GM10266 (cell line): ENCODE measurements around the gene HDAC7.

Experiments used
- DNase-seq: peaks from one replicate; pipeline ENCODE4 v3.0.0; 2012; ENCODE audit errors: extremely low spot score
- TF ChIP-seq, protein P1 (sequence below): IDR thresholded peaks from 2 replicates; pipeline ENCODE4 v1.5.1; 2012; ENCODE audit warnings: mild to moderate bottlenecking, low read depth; ENCODE audit not compliant: control insufficient read depth, insufficient read depth; ENCODE audit errors: missing control alignments

The HDAC7 gene

DNA sequence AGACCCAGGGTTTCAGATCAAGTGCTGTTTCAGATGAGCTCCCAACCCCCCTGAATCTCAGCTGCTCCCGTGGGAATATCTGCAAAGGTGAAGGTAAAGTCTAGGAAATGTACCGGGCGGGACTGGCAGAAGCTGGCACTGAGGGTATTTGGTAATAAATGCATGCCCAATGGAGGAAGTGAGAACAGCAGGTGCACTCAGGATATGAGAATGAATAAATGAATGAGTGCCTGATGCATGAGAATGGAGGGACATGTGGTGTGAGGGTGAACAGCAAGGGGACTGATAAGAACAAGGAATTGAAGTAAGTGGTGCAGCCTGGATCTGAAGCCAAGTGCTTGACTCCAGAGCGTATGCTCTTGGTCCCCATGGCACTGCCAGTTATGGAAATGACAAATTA is 72.6 kb downstream of the HDAC7 start:
- DNase-seq: no peak
- TF ChIP-seq, protein P1, sequence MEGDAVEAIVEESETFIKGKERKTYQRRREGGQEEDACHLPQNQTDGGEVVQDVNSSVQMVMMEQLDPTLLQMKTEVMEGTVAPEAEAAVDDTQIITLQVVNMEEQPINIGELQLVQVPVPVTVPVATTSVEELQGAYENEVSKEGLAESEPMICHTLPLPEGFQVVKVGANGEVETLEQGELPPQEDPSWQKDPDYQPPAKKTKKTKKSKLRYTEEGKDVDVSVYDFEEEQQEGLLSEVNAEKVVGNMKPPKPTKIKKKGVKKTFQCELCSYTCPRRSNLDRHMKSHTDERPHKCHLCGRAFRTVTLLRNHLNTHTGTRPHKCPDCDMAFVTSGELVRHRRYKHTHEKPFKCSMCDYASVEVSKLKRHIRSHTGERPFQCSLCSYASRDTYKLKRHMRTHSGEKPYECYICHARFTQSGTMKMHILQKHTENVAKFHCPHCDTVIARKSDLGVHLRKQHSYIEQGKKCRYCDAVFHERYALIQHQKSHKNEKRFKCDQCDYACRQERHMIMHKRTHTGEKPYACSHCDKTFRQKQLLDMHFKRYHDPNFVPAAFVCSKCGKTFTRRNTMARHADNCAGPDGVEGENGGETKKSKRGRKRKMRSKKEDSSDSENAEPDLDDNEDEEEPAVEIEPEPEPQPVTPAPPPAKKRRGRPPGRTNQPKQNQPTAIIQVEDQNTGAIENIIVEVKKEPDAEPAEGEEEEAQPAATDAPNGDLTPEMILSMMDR: no peak

DNA sequence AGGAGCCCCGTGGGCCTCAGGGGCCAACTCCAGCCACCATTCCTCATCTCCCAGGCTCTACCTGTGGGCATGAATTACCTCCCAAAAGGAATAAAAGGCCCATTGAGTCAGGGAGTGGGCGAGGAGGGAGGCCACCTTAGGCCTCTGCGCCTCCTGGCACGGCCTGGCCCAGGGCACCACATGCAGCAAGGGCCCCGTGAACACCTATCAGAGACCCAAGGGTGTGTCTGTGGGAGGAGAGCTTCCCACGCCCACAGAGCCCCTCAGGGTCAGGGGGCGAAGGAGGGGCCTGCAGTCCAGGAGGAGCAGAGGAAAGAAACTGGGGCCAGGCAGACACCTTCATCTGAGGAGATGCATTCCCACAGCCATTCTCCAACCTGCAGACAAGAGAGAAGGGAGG is 73.2 kb downstream of the HDAC7 start:
- TF ChIP-seq, protein P1: no peak
- DNase-seq: no peak

DNA sequence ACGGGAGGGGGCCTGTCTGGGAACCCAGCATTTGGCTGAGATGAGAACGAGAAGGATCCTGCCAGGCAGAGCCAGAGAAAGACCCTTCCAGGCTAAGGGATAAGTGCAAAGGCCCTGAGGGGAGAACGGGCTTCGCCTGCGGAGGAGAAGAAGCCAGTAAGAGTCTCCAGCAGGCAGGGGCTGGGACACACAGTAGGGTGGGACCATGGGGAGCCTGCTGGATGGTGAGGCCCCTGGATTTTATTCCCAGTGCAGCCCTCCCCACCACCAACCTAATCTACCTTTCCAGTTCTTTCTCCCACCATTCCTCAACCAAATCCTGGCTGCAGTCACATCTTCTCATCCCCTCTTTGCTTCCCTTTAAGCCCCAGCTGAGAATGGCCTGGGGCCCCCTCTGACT is 73.6 kb downstream of the HDAC7 start:
- TF ChIP-seq, protein P1: no peak
- no peak for DNase-seq

DNA sequence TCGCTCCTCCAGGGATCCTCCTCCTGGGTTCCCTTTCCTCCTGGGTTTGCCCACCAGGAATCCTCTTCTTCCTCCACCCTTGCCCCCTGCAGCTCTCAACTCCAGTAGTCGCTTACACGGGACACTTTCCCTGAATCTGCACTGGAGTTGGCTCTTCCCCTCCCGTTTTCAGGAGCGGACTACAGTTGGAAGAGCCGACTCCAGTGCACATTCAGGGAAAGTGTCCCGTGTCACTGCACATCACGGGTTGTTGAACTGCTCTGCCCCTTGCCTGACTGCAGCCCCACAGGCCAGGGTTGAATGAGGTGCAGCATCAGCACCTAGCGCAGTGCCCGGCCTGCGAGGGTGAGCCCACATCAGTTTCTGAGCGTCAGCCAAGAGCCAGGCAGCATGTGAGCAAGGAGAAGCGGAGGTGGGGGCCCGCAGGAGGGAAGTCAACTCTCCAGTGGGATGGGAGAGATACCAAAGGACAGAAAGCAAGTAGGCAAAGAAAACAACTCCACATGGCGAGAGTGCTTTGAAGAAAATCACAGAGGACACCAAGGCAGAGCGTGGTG is 74.1 kb downstream of the HDAC7 start:
- TF ChIP-seq, protein P1: no peak
- no peak for DNase-seq

DNA sequence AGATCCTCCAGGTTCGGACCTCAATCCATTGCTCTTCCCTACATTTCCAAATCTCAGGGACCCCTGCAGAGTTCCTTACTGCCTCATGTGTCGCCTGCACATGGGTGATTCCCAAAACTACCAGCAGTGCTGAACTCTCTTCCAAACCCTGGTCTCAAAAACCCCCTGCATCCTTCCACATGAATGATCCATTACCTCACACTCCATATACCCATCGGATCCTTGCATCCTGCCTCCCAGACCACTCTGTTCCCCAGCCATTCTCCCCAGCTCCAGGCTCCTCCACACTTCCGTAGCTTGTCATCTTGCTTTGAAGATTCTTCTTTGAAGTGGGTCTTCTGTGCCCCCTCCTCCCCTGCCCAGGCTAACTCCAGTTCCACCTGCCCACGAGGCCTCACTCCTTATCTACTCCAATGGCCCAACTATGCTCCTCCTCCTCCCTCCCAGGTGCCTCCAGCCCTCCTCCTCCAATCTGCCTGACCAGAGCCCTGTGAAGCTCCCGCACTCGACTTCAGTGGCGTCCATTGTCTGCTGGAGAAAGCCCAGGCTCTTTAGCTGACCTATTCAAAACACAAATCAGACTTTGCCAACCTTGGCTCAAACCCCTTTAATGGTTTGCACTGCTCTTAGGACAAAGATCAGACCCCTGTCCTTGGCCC is 74.8 kb downstream of the HDAC7 start:
- no peak for DNase-seq
- TF ChIP-seq, protein P1: no peak

DNA sequence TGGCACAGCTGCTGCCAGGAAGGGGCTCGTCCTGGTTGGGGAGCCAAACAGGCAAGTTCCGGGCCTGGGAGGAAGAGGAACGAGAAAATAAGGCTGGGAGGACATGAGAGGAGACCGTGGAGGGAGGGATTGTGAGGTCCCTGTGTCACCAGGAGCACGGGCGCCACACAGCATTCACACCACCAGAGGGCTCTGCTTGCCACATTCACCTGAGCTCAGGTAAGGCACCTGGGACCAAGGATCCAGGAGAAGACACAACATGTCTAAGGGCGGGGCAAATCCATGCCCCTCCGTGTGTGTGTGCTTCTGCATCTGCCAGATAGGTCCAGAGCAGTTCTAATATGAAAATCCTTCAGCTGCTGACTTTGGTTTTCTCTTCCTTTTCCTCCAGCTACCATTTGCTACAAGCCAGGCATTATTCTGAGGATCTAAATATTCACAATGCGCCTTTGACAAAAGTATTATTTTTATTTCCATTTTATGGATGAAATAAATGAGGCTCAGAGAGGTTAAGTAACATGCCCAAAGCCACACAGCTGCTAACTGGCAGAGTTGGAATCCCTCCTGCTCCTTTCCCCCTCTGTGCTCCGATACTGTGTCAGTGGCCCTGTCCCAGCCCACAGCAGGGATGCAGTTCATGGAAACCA is 75.6 kb downstream of the HDAC7 start:
- no peak for DNase-seq
- TF ChIP-seq, protein P1: peak; percentile 85

DNA sequence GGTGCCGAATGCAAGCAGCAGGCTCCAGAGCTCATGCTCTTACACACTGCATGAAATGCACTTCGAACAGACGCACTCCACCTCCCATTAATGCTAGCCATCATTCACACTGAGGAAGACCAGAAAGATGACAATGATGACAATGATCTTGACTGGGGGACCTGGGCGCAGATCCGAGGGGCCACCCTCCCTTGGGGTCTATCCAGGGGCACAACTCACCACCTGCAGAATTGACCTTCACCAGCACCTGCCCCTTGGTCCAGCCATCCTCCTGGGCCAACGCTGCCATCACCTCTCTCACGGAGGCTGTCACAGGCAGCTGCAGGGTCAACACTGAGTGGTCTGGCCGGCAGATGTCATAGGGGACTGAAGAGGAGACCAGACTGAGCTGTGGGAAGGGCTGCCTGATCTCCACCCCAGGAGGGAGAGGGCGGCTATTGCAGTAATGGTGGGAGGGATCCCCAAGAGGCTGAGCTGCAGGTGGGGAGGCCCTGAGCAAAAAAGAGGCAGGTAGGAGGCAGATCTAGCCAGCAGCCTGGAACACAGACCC is 76.3 kb downstream of the HDAC7 start:
- no peak for DNase-seq
- TF ChIP-seq, protein P1: no peak
